GM21619 (cell line): Measurements from ENCODE around the gene PTPRO.

Source experiments
- ATAC-seq: cut with Tn5 transposase; IDR thresholded peaks from one replicate; pipeline ENCODE4 v1.9.1; 2021; ENCODE audit not compliant: unreplicated experiment

PTPRO gene

GRCh38 chr12:15522574-15523187 lies 200.4 kb downstream of the PTPRO start:
- ATAC-seq, result no peak

GRCh38 chr12:15525441-15525840 lies 203.1 kb downstream of the PTPRO start:
- no peak for ATAC-seq

GRCh38 chr12:15526033-15526432 lies 203.7 kb downstream of the PTPRO start:
- peak; percentile 99 for ATAC-seq

- ATAC-seq, result no peak
These were observed 205.1 kb downstream of the PTPRO start for GRCh38 chr12:15527201-15528080.

GRCh38 chr12:15528666-15529065 lies 206.4 kb downstream of the PTPRO start:
- no peak for ATAC-seq

- no peak for ATAC-seq
These were observed 208.1 kb downstream of the PTPRO start for GRCh38 chr12:15530361-15530760.

GRCh38 chr12:15532364-15532977 lies 210.2 kb downstream of the PTPRO start:
- peak; percentile 72 for ATAC-seq

GRCh38 chr12:15534322-15534721 lies 212.0 kb downstream of the PTPRO start:
- peak; percentile 86 for ATAC-seq

- no peak for ATAC-seq
These were observed 212.6 kb downstream of the PTPRO start for GRCh38 chr12:15534874-15535273.

- no peak for ATAC-seq
These were observed 213.1 kb downstream of the PTPRO start for GRCh38 chr12:15535352-15535781.

GRCh38 chr12:15536446-15536845 lies 214.1 kb downstream of the PTPRO start:
- ATAC-seq, result no peak

GRCh38 chr12:15538881-15539280 lies 216.6 kb downstream of the PTPRO start:
- ATAC-seq, result no peak

GRCh38 chr12:15540005-15540404 lies 217.7 kb downstream of the PTPRO start:
- no peak for ATAC-seq

GRCh38 chr12:15540469-15540872 lies 218.2 kb downstream of the PTPRO start:
- no peak for ATAC-seq

GRCh38 chr12:15541996-15542631 lies 219.8 kb downstream of the PTPRO start:
- ATAC-seq, result no peak

- no peak for ATAC-seq
These were observed 221.0 kb downstream of the PTPRO start for GRCh38 chr12:15543347-15543746.

GRCh38 chr12:15544589-15544988 lies 222.3 kb downstream of the PTPRO start:
- no peak for ATAC-seq

GRCh38 chr12:15545334-15545733 lies 223.0 kb downstream of the PTPRO start:
- ATAC-seq, result no peak

GRCh38 chr12:15546102-15546701 lies 223.9 kb downstream of the PTPRO start:
- ATAC-seq, result peak; percentile 83

- no peak for ATAC-seq
These were observed 224.8 kb downstream of the PTPRO start for GRCh38 chr12:15547063-15547462.

GRCh38 chr12:15547691-15548090 lies 225.4 kb downstream of the PTPRO start:
- ATAC-seq, result no peak
